IMR-90 (cell line): ENCODE data around the gene UBE3B.

ENCODE experiments used
- BHLHE40 ChIP-seq: fragments of 150-350 bp; IDR thresholded peaks from 2 replicates; pipeline ENCODE4 v1.6.1; 2016; ENCODE audit warnings: mild to moderate bottlenecking, low read depth, low read length
- CEBPB ChIP-seq: IDR thresholded peaks from 2 replicates; pipeline ENCODE4 v1.6.1; 2012; ENCODE audit warnings: low read depth, low read length, improper control_type of control experiment
- CHD1 ChIP-seq: IDR thresholded peaks from 2 replicates; pipeline ENCODE4 v1.6.1; 2012; ENCODE audit warnings: low read depth, low read length, improper control_type of control experiment
- CTCF ChIP-seq: conservative IDR thresholded peaks from 2 replicates; pipeline ENCODE4 v1.5.1; 2012; ENCODE audit warnings: mild to moderate bottlenecking, low read depth, low read length, improper control_type of control experiment
- ELK1 ChIP-seq: fragments of 150-350 bp; IDR thresholded peaks from 2 replicates; pipeline ENCODE4 v1.6.1; 2016; ENCODE audit warnings: low read depth, mild to moderate bottlenecking, low read length, moderate library complexity, borderline replicate concordance
- FOS ChIP-seq: fragments of 150-350 bp; IDR thresholded peaks from 2 replicates; pipeline ENCODE4 v1.6.1; 2016; ENCODE audit warnings: low read depth, low read length
- MAFK ChIP-seq: IDR thresholded peaks from 2 replicates; pipeline ENCODE4 v1.6.1; 2012; ENCODE audit warnings: low read depth, low read length, improper control_type of control experiment
- MAZ ChIP-seq: IDR thresholded peaks from 2 replicates; pipeline ENCODE4 v1.6.1; 2012; ENCODE audit warnings: low read depth, mild to moderate bottlenecking, low read length, improper control_type of control experiment, moderate library complexity, borderline replicate concordance
- NFE2L2 ChIP-seq: fragments of 150-350 bp; IDR thresholded peaks from 2 replicates; pipeline ENCODE4 v1.6.1; 2016; ENCODE audit warnings: low read depth, mild to moderate bottlenecking, low read length
- POLR2A ChIP-seq: IDR thresholded peaks from 2 replicates; pipeline ENCODE4 v1.6.1; 2012; ENCODE audit warnings: mild to moderate bottlenecking, low read depth, low read length
- RAD21 ChIP-seq: IDR thresholded peaks from 2 replicates; pipeline ENCODE4 v1.6.1; 2012; ENCODE audit warnings: low read length, improper control_type of control experiment
- USF2 ChIP-seq: fragments of 150-350 bp; IDR thresholded peaks from 2 replicates; pipeline ENCODE4 v1.6.1; 2017; ENCODE audit warnings: mild to moderate bottlenecking, antibody characterized with exemption, low read length, low read depth

GRCh38 chr12:109519787-109520186 is 42.4 kb downstream of the UBE3B start:
- TF ChIP-seq CTCF (no peak), CEBPB (no peak), POLR2A (no peak), CHD1 (no peak), MAFK (no peak), FOS (no peak), BHLHE40 (no peak), USF2 (no peak), ELK1 (no peak), RAD21 (no peak), MAZ (no peak), NFE2L2 (no peak)
